GM18909 (cell line): ENCODE results near the gene VILL.
"Not testable (repeated sequence)": the region's sequence is repeated elsewhere in the genome, so short reads cannot be mapped to it uniquely, and the experiment has no call there.

ENCODE experiments used
- ATAC-seq: cut with Tn5 transposase; IDR thresholded peaks from one replicate; pipeline ENCODE4 v1.9.1; 2021; ENCODE audit warnings: mild to moderate bottlenecking; ENCODE audit not compliant: unreplicated experiment, poor library complexity

VILL gene

DNA sequence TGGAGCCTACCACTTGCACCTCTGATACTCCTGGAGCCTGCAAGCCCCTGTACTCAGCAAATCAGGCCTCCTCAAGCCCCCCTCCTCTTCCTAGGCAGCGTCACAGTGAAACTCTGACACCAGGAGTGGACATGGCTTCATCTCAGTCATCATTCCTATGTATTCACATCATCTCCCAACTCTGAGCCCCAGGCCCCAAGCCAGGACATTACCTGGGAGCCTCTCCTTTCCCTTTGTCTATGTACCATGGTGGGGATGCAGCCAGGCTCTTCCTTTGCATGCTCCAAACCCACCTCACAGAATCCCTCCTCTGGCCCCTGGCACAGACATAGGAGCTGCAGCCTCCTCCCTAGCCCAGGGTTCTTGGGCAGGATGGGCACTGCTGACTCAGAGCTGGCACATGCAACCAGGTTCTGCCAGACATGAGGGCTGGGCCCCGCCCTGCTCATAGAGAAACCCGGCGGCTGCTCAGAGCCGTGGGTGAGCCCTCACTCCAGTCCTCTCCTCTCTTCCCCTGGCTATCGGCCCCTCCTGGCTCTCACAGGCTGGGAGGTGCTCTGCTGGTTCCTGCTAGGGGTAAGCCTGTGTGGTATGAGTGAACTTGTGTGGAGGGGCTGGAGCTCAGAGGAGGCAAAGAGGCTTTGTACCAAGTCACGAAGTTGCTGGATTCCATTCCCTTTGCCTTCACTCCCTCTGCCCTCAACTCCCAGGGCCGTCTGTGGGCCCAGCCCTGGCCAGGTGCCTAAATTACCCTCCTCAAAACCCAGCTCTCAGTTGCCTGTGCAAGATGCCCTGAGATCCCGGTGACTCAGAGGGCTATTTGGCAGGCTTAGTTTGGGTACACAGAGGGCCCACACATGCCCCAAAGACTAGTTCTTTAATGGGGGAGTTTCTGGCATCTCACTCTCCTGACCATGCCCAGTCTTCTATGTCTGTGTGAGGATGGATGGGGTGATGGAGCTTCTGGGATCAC is 40.7 kb downstream of the VILL start:
- no peak for ATAC-seq

DNA sequence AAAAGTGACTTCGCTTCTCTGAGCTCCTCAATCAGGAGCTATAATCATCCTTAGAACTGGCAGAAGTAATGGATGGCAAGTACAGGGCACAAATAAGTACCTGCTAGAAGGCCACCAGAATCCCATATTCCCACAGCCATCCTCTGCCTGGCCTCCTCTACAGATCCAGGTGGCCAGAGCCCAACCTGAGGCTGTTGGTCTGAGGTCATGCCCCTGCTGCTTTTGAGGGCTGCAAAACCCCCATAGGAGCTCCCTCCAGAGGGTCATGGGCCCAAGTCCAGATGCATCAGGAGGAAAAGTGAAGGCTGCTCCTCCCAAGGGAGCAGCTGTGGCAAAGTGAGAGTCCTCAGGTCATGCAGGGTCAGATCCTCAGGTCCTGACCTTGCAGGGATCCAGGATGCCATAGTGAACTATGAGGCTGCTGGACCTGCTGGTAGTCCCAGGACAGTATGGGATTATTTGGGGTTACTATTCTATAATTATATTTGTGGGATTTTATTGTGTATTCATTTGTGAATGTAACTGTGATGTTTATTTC is 41.8 kb downstream of the VILL start:
- no peak for ATAC-seq

DNA sequence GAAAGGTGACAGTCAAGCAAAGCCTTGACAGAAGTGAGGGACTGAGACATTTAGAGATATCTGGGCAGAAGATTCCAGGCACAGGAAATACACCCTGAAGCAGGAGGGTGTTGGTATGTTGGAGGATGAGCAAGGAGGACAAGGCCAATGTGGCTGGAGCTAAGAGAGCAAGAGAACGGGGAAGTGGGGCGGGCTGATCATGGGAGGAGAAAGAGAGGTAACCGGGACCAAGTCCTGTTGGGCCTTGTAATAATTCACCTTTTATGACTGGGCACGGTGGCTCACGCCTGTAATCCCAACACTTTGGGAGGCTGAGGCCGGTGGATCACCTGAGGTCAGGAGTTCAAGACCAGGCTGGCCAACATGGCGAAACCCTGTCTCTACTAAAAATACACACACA is 43.0 kb downstream of the VILL start:
- not testable (repeated sequence) for ATAC-seq

DNA sequence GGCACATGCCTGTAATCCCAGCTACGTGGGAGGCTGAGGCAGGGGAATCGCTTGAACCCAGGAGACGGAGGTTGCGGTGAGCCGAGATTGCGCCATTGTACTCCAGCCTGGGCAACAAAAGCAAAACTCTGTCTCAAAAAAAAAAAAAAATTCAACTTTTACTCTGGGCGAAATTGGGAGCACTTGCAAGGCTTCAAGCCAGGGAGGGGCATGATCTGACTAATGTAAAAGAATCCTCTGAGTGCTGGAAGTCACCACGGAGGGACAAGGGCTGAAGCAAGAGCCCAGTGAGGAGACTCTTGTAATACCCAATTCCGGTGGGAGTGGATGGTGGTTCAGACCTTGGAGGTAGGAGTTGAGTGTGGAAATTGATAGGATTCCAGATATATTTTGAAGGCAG is 43.7 kb downstream of the VILL start:
- ATAC-seq = not testable (repeated sequence)

DNA sequence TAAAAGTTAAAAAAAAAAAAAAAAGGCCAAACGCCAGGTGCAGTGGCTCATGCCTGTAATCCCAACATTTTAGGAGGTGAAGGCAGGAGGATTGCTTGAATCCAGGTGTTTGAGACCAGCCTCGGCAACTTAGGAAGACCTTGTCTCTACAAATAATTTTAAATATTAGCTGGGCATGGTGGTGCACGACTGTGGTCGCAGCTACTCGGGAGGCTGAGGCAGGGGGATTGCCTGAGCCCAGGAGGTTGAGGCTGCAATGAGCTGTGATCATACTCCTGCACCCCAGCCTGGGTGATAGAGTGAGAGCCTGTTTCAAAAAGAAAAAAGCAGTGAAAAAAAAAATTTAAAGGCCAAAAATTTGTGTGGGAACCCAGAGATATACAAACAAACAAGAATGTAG is 45.7 kb downstream of the VILL start:
- no peak for ATAC-seq

DNA sequence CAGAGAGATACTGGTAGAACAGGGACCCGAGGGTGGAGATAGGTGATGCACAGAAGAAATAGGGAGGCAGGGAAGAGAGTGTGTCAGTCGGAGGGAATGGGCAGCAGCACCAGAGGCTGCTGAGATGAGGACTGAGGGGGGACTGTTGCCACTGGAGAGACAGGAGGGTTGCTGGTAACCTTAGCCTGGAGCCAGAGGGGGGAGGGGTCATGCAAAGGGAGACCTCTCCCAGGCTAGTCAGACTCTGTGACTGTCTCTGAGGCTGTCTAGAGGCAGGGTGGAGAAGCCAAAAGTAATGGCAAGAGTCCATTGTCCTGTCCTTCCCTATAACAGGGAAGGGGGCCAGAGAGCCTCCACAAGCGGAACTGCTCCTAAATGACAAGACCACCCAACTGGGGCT is 46.3 kb downstream of the VILL start:
- no peak for ATAC-seq

DNA sequence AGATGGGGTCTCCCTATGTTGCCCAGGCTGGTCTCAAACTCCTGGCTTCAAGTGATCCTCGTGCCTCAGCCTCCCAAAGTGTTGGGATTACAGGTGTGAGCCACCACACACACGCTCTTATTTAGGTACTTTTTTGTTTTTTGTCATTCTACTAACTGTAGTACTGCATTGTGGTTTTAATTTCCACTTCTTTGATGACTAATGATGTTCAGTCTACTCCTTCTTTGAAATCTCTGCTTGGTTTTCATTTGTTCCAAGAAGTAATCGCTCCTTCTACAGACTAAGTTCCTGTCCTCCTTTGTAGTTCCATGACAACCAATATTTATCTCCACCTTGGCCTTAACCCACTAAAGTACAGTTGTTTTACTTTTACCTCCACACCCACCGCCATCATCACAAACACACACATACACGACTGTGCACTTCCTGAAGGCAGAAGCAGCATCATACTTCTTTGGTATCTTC is 47.9 kb downstream of the VILL start:
- no peak for ATAC-seq

DNA sequence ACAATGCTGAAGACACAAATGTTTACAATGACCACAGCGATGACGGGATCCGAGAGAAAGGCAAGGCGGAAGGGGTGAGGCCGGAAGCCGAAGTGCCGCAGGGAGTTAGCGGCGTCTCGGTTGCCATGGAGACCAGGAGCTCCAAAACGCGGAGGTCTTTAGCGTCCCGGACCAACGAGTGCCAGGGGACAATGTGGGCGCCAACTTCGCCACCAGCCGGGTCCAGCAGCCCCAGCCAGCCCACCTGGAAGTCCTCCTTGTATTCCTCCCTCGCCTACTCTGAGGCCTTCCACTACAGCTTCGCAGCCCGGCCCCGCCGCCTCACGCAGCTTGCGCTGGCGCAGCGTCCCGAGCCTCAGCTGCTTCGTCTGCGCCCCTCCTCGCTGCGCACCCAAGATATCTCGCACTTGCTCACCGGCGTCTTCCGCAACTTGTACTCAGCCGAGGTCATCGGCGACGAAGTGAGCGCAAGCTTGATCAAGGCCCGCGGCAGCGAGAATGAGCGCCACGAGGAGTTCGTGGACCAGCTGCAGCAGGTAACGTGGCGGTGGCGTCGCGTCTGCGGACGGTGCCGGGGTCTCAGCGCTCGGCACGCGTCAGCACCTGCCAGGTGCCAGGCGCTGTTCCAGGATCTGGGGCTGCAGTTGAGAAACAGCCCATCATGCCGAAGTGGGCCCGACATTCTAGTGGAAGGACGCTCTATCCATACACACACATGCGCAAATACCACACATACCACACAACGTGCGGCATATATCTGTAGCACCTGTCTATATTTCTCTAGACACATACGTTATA is 48.7 kb downstream of the VILL start, which contains the start of gene DLEC1:
DLEC1 (plus strand) TSS at position 108 of the 798 bp plus-strand sequence; CDS start at position 126, 18 bp downstream.
- ATAC-seq = peak; percentile 86

DNA sequence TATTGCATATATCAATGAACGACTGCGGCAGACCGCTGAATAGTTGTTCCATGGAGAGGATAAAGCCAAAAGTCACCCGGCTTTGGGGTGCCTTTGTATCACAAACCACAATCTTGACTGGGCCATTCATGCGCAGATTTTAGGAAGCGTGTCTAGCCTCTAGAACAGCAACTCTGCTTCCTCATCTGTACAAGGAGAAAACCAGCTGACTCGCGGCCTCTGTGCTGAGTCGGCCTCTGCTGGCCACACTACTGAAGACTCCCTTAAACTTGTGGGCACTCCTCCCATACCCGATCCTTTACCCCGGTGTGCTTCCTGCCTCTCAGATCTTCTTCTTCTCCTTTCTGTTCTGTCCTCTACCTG is 49.3 kb downstream of the VILL start:
- peak; percentile 60 for ATAC-seq

DNA sequence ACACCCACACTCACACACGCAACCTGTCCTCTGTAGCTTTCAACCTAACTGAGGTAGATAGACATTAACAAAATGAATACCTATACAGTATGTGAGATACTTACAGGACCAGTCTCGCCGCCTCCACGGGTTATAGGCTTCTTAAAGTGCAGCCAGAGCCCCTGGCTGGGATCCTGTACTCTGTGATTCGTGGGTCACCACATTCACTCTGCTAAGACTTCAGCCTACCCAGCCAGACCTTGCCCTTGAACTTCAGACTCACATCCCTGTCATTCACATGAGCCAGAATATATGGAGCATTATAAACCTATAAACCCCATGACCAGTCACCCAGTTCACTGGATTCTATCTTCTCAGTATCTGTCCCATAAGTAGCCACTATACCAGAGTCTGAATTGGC is 49.8 kb downstream of the VILL start:
- ATAC-seq = no peak

DNA sequence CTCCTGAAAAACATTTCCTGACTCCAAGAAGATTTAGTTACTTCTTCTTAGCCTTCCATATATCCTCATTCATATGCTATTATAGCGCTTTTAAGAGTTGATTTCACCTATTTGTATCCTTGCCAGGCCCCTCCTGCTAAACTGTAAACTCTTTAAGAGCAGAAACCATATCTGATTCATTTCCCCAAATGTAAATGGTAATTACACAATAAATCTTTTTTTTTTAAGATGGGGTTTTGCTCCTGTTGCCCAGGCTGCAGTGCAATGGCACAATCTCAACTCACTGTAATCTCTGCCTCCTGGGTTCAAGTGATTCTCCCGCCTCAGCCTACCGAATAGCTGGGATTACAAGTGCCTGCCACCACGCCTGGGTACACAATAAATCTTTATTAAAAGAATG is 52.9 kb downstream of the VILL start:
- no peak for ATAC-seq

DNA sequence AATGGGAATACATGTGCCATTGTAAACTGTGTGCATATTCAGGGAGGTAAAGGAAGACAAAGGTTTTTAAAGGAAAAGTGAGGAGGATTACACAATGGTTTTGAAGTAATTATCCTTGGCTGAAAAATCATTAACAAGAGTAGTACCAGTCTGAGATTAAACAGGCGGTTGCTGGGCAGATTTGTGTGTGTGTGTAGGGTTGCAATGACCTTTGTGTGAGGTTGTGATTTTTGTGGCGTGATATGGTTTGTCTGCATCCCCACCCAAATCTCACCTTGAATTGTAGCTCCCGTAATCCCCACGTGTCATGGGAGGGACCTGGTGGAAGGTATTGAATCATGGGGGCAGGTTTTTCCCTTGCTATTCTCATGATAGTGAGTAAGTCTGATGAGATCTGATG is 55.4 kb downstream of the VILL start:
- no peak for ATAC-seq

DNA sequence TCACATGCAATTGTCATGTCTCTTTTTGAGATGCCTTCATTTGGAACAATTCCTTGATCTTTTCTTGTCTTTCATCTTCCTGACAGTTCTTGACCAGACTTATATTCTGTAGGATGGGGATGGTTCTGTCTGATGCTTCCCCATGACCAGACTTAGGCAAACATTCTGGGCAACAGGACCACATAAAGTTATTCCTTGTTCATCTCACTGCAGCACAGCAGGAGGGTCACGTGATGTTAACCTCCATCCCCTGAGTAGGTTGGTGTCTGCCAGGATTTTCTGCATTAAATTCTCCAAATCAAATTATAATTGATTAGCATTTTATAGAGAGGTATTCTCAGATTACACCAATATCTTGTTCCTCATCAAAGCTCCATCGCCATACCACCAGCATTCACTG is 56.2 kb downstream of the VILL start:
- no peak for ATAC-seq

DNA sequence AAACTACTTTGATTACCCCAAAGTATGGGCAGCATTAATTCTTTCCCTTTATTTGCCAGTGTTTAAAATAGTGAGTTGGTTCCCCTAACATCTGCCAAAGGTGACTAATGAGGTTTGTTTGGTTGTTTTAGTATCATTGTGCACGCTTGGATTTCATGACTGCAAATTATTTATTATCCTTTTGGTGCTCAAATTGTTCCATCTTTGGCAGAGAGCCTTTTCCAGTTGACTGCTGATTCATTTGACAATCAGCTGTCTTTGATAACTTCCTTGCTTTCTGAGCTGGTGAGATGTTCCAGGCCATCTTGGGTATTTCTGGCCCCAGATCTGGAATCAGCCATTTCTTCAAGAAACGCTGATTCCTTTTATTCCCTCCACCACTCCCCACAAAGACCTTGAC is 57.3 kb downstream of the VILL start:
- ATAC-seq = no peak

DNA sequence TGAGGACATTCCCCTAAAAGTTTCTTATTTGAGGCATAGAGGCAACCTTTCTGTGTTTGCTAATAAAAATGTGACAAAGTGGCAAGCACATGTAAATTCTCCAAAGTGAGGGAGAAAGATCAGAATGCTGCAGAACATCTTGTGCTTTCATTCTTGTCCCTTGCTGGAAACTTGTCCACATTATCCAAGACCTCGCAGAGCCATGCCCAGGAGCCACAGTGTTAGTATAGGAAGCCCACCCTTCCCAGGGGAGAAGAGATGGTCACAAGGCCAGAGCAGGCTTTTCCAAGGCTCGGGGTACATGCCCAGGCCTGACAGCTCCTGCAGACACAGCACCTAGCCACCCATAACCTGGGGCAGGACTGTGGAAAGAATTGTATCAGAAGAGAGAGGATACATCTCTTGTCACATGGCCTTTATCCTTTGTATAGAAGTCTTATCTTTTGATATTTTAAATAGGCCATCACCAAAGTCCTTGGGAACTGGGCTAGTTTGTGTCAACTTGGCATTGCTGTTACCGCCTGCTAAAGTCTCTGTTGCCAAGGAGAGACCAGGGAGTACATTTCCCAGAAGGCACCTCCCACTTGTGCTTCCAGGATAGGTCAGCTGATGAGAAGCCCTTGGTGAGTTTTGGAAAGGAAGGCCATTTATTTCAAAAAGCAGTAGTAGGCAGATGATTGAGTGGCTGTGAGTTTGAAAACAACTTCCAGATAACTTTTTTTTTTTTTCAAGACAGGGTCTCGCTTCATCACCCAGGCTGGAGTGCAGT is 59.0 kb downstream of the VILL start:
- ATAC-seq = no peak

DNA sequence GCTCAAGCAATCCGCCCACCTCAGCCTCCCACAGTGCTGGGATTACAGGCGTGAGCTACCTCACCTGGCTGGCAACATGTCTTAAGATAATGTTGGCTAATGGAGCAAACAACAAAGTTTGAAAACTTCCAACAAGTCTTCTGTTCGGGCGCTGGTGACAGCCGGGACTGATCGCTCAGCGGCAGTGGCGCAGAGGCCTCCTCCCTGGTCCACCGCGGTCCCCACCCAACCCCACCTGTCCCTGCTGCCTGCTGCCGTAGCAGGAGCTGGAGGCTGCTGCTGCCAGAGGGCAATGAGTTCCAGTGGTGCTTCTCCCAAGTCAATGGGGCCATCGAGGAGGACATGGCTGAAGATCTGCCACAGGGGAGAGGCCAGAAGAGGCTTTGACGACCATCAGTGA is 60.5 kb downstream of the VILL start:
- no peak for ATAC-seq

DNA sequence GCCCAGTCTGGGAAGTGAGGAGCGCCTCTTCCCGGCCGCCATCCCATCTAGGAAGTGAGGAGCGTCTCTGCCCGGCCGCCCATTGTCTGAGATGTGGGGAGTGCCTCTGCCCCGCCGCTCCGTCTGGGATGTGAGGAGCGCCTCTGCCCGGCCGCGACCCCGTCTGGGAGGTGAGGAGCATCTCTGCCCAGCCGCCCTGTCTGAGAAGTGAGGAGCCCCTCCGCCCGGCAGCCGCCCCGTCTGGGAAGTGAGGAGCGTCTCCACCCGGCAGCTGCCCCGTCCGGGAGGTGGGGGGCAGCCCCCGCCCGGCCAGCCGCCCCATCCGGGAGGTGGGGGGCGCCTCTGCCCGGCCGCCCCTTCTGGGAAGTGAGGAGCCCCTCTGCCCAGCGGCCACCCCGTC is 62.7 kb downstream of the VILL start:
- not testable (repeated sequence) for ATAC-seq

DNA sequence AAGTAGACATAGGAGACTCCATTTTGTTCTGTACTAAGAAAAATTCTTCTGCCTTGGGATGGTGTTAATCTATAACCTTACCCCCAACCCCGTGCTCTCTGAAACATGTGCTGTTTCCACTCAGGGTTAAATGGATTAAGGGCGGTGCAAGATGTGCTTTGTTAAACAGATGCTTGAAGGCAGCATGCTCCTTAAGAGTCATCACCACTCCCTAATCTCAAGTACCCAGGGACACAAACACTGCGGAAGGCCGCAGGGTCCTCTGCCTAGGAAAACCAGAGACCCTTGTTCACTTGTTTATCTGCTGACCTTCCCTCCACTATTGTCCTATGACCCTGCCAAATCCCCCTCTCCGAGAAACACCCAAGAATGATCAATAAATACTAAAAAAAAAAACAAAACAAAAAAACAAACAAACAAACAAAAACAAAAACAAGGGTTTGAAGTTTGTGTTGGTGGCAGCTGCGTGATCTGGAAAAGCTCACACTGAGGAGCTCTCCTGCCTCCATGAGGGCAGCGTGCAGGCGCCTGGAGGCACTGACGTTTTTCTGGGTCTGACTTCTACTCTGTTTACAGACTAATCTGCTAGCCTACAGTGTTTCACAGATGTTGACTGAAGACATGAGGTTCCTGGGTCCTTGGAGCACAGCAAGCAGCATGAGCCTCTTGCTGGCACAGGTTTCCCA is 63.4 kb downstream of the VILL start:
- ATAC-seq = not testable (repeated sequence)

DNA sequence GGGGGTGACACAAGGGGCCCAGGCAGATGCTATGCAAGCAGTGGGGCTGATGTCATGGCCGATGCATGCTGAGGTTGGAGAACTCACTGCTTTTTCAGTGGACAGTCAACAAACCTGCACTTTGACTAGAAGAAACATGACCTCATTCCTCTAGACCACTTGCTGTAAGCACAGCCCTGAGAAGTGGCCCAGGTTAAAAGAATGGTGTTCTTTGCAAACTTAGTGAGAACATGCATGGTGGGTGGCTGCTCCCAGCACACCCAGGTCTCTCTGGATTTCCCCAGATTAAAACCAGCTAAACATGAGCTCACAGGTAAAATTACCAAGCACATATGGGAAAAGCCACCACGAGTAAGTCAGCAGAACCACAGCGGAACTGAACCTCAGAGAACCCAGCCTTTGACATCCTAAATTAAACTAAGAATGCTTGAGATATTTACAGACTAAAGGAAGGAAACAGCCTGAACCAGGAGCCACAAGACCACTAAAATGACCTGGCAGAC is 64.0 kb downstream of the VILL start:
- ATAC-seq = no peak
